Mucosa of rectum (tissue), 2 donors: ENCODE results near the gene RFTN2.
"Not testable (repeated sequence)": the region's sequence is repeated elsewhere in the genome, so short reads cannot be mapped to it uniquely, and the experiment has no call there.

ENCODE experiments used
- H3K27ac ChIP-seq, 2 donors: one replicate each; pipeline ENCODE4 v1.7.0; 2013; ENCODE audit warnings: inconsistent platforms in 2 of 2, low read depth in 2 of 2, low read length in 2 of 2
- H3K27me3 ChIP-seq, 2 donors: one replicate each; pipeline ENCODE4 v1.7.0; 2013; ENCODE audit warnings: low read length in 2 of 2; ENCODE audit not compliant: control insufficient read depth in 2 of 2, insufficient read depth in 2 of 2
- H3K36me3 ChIP-seq, 2 donors: one replicate each; pipeline ENCODE4 v1.7.0; 2013; ENCODE audit warnings: low read length in 2 of 2; ENCODE audit not compliant: control insufficient read depth in 2 of 2, insufficient read depth in 2 of 2
- H3K4me1 ChIP-seq, 2 donors: one replicate each; pipeline ENCODE4 v1.7.0; 2013; ENCODE audit warnings: low read length in 2 of 2, mild to moderate bottlenecking in 1 of 2; ENCODE audit not compliant: control insufficient read depth in 2 of 2, insufficient read depth in 2 of 2
- H3K4me3 ChIP-seq, 2 donors: one replicate each; pipeline ENCODE4 v1.7.0; 2013; ENCODE audit warnings: low read length in 2 of 2
- H3K9ac ChIP-seq, 2 donors: one replicate each; pipeline ENCODE4 v1.7.0; 2013; ENCODE audit warnings: low read length in 2 of 2, low read depth in 1 of 2, mild to moderate bottlenecking in 1 of 2
- H3K9me3 ChIP-seq, 2 donors: one replicate each; pipeline ENCODE4 v1.7.0; 2013; ENCODE audit warnings: low read length in 2 of 2; ENCODE audit not compliant: control insufficient read depth in 2 of 2
- donor health status: healthy.
- donor health status: Normal muscosa, but diverticular disease.

Gene RFTN2

GRCh38 chr2:197559681-197560080, 115.7 kb downstream of the RFTN2 start:
- H3K27me3 ChIP-seq = no peaks in the 10 kb centered on the region
- H3K27ac ChIP-seq = no peak overlapping the region
- no peak overlapping the region for H3K4me3 ChIP-seq
- H3K4me1 ChIP-seq = no peaks in the 10 kb centered on the region
- H3K9me3 ChIP-seq = no peaks in the 10 kb centered on the region
- H3K9ac ChIP-seq = no peak overlapping the region
- H3K36me3 ChIP-seq = peaks cover 4% of the 10 kb centered on the region in 2 donors

GRCh38 chr2:197558393-197558792, 117.0 kb downstream of the RFTN2 start:
- Histone ChIP-seq H3K4me3 (no peak overlapping the region), H3K36me3 (peaks cover 4 to 11% of the 10 kb centered on the region in 2 donors)

GRCh38 chr2:197556456-197556855, 118.9 kb downstream of the RFTN2 start:
- H3K36me3 ChIP-seq = peaks cover 7 to 15% of the 10 kb centered on the region in 2 donors
- H3K4me3 ChIP-seq = no peak overlapping the region
- no peaks in the 10 kb centered on the region for H3K4me1 ChIP-seq
- H3K9ac ChIP-seq = no peak overlapping the region
- no peaks in the 10 kb centered on the region for H3K27me3 ChIP-seq
- no peak overlapping the region for H3K27ac ChIP-seq
- H3K9me3 ChIP-seq = no peaks in the 10 kb centered on the region

More at GRCh38 chr2:197558393-197558792, 117.0 kb downstream of the RFTN2 start:
- Histone ChIP-seq H3K9ac (no peak overlapping the region), H3K9me3 (no peaks in the 10 kb centered on the region), H3K4me1 (no peaks in the 10 kb centered on the region), H3K27me3 (no peaks in the 10 kb centered on the region), H3K27ac (no peak overlapping the region)

GRCh38 chr2:197555467-197555866, 119.9 kb downstream of the RFTN2 start:
- Histone ChIP-seq H3K27me3 (no peaks in the 10 kb centered on the region), H3K9ac (no peak overlapping the region), H3K4me1 (no peaks in the 10 kb centered on the region), H3K36me3 (peaks cover 8 to 19% of the 10 kb centered on the region in 2 donors), H3K9me3 (no peaks in the 10 kb centered on the region), H3K27ac (no peak overlapping the region), H3K4me3 (no peak overlapping the region)

GRCh38 chr2:197551260-197551659, 124.1 kb downstream of the RFTN2 start:
- peaks cover 23 to 25% of the 10 kb centered on the region in 2 donors for H3K36me3 ChIP-seq

GRCh38 chr2:197548582-197548981, 126.8 kb downstream of the RFTN2 start:
- Histone ChIP-seq H3K9me3 (no peaks in the 10 kb centered on the region), H3K4me1 (no peaks in the 10 kb centered on the region), H3K36me3 (peaks cover 20 to 25% of the 10 kb centered on the region in 2 donors), H3K9ac (no peak overlapping the region), H3K27me3 (no peaks in the 10 kb centered on the region), H3K27ac (no peak overlapping the region), H3K4me3 (no peak overlapping the region)

More at GRCh38 chr2:197551260-197551659, 124.1 kb downstream of the RFTN2 start:
- H3K9ac ChIP-seq, H3K27ac ChIP-seq, H3K4me3 ChIP-seq, H3K9me3 ChIP-seq, H3K27me3 ChIP-seq, H3K4me1 ChIP-seq: not testable (repeated sequence)

GRCh38 chr2:197547163-197547900, 128.1 kb downstream of the RFTN2 start:
- H3K27ac ChIP-seq = no peak overlapping the region
- H3K9me3 ChIP-seq = no peaks in the 10 kb centered on the region
- H3K4me1 ChIP-seq = no peaks in the 10 kb centered on the region
- H3K36me3 ChIP-seq = peaks cover 29 to 34% of the 10 kb centered on the region in 2 donors
- H3K27me3 ChIP-seq = no peaks in the 10 kb centered on the region
- no peak overlapping the region for H3K9ac ChIP-seq
- no peak overlapping the region for H3K4me3 ChIP-seq

- Histone ChIP-seq H3K4me3 (no peak overlapping the region), H3K9ac (no peak overlapping the region), H3K27ac (no peak overlapping the region), H3K9me3 (no peaks in the 10 kb centered on the region), H3K27me3 (no peaks in the 10 kb centered on the region), H3K36me3 (peaks cover 38 to 43% of the 10 kb centered on the region in 2 donors), H3K4me1 (no peaks in the 10 kb centered on the region)
Observed at GRCh38 chr2:197543206-197543605, 132.2 kb downstream of the RFTN2 start.

- Histone ChIP-seq H3K4me3 (no peak overlapping the region), H3K4me1 (no peaks in the 10 kb centered on the region), H3K9ac (no peak overlapping the region), H3K27ac (no peak overlapping the region), H3K36me3 (peaks cover 42 to 51% of the 10 kb centered on the region in 2 donors), H3K27me3 (no peaks in the 10 kb centered on the region), H3K9me3 (no peaks in the 10 kb centered on the region)
Observed at GRCh38 chr2:197539734-197540133, 135.7 kb downstream of the RFTN2 start.

GRCh38 chr2:197538412-197538811, 137.0 kb downstream of the RFTN2 start:
- no peaks in the 10 kb centered on the region for H3K4me1 ChIP-seq
- no peak overlapping the region for H3K9ac ChIP-seq
- no peaks in the 10 kb centered on the region for H3K27me3 ChIP-seq
- H3K9me3 ChIP-seq = no peaks in the 10 kb centered on the region
- no peak overlapping the region for H3K4me3 ChIP-seq
- H3K36me3 ChIP-seq = peaks cover 38 to 52% of the 10 kb centered on the region in 2 donors
- no peak overlapping the region for H3K27ac ChIP-seq
